22Rv1 (cell line): ENCODE data around the gene TRIM59.

Experiments used
- H3K27ac ChIP-seq: fragments of 450-650 bp; 2 replicates; pipeline ENCODE4 v1.5.1; 2017
- CTCF ChIP-seq: fragments of 450-650 bp; IDR thresholded peaks from 2 replicates; pipeline ENCODE4 v1.5.1; 2017; ENCODE audit warnings: mild to moderate bottlenecking
- ZFX ChIP-seq: fragments of 450-650 bp; IDR thresholded peaks from 2 replicates; pipeline ENCODE4 v1.6.1; 2017; ENCODE audit warnings: antibody characterized with exemption, borderline replicate concordance

TRIM59 gene

GRCh38 chr3:160479376-160479775 is 29.8 kb upstream of the TRIM59 start:
- no peak overlapping the region for H3K27ac ChIP-seq
- TF ChIP-seq CTCF, result no peak
- TF ChIP-seq ZFX, result no peak

GRCh38 chr3:160478338-160478737 is 28.8 kb upstream of the TRIM59 start:
- H3K27ac ChIP-seq, result no peak overlapping the region
- no peak for TF ChIP-seq ZFX
- no peak for TF ChIP-seq CTCF

- no peak overlapping the region for H3K27ac ChIP-seq
- TF ChIP-seq CTCF, result no peak
- no peak for TF ChIP-seq ZFX
These were observed 28.2 kb upstream of the TRIM59 start for GRCh38 chr3:160477750-160478149.

- no peak for TF ChIP-seq ZFX
These were observed 26.3 kb upstream of the TRIM59 start for GRCh38 chr3:160475884-160476283.

GRCh38 chr3:160475153-160475552 is 25.6 kb upstream of the TRIM59 start:
- no peak for TF ChIP-seq CTCF
- TF ChIP-seq ZFX, result no peak
- H3K27ac ChIP-seq, result no peak overlapping the region

More at GRCh38 chr3:160475884-160476283, 26.3 kb upstream of the TRIM59 start:
- H3K27ac ChIP-seq, result no peak overlapping the region

- TF ChIP-seq CTCF (no peak), ZFX (no peak)
These were observed 24.8 kb upstream of the TRIM59 start for GRCh38 chr3:160474416-160474838.

GRCh38 chr3:160473978-160474377 is 24.4 kb upstream of the TRIM59 start:
- no peak overlapping the region for H3K27ac ChIP-seq
- no peak for TF ChIP-seq CTCF
- no peak for TF ChIP-seq ZFX

More at GRCh38 chr3:160474416-160474838, 24.8 kb upstream of the TRIM59 start:
- no peak overlapping the region for H3K27ac ChIP-seq

- TF ChIP-seq ZFX (no peak), CTCF (no peak)
- no peak overlapping the region for H3K27ac ChIP-seq
These were observed 23.6 kb upstream of the TRIM59 start for GRCh38 chr3:160473221-160473620.
